Keratinocyte (primary cell): ENCODE data around the gene SEC61G. TPM values are rescaled to one million over a fixed set of nuclear protein-coding genes. Genes with fewer than 3 reads are reported as not detected.

Experiments used
- DNase-seq: peaks from one replicate; pipeline ENCODE4 v3.0.0-alpha.2; 2011; ENCODE audit warnings: low read depth, missing footprints, low spot score
- FAIRE-seq: peaks from 2 replicates; lab custom pipeline; 2011; peaks lifted over from hg19 to GRCh38; lab: Jason Lieb, UNC
- H2AFZ ChIP-seq: 2 replicates; pipeline ENCODE4 v1.6.0; 2012; ENCODE audit warnings: low read length, control low read depth, inconsistent platforms; ENCODE audit not compliant: control insufficient read depth
- H3K27ac ChIP-seq: 2 replicates; pipeline ENCODE4 v1.5.1; 2011; ENCODE audit warnings: low read length; ENCODE audit not compliant: control insufficient read depth, insufficient read depth
- H3K27me3 ChIP-seq: 3 replicates; pipeline ENCODE4 v1.6.0; 2011; ENCODE audit warnings: low read length; ENCODE audit not compliant: control insufficient read depth, insufficient read depth; ENCODE audit errors: extremely low read depth
- H3K36me3 ChIP-seq, 2 experiments: 2 replicates in 1 of 2; 3 replicates in 1 of 2; pipeline ENCODE4 v1.5.1; 2011; ENCODE audit warnings: low read length in 2 of 2, mild to moderate bottlenecking in 1 of 2; ENCODE audit not compliant: control insufficient read depth in 2 of 2, insufficient read depth in 2 of 2; ENCODE audit errors: extremely low read depth in 1 of 2
- H3K4me1 ChIP-seq: 3 replicates; pipeline ENCODE4 v1.5.1; 2011; ENCODE audit warnings: low read length; ENCODE audit not compliant: control insufficient read depth, insufficient read depth; ENCODE audit errors: extremely low read depth
- H3K4me2 ChIP-seq: 3 replicates; pipeline ENCODE4 v1.6.0; 2011; ENCODE audit warnings: low read depth, low read length; ENCODE audit not compliant: control insufficient read depth, insufficient read depth; ENCODE audit errors: extremely low read depth
- H3K4me3 ChIP-seq, 3 experiments: fragments of 200-600 bp in 1 of 3; sonication (generic) in 1 of 3; 2 replicates in 2 of 3; 3 replicates in 1 of 3; pipeline ENCODE4 v1.5.1; 2011 to 2016; ENCODE audit warnings: low read length in 3 of 3, mild to moderate bottlenecking in 3 of 3, control low read depth in 2 of 3, inconsistent platforms in 1 of 3, low read depth in 1 of 3, mixed read lengths in 1 of 3, mixed run types in 1 of 3, moderate library complexity in 1 of 3; ENCODE audit not compliant: control insufficient read depth in 2 of 3, insufficient read depth in 2 of 3; ENCODE audit errors: extremely low read depth in 1 of 3
- H3K79me2 ChIP-seq: 2 replicates; pipeline ENCODE4 v1.6.0; 2012; ENCODE audit warnings: low read length; ENCODE audit not compliant: control insufficient read depth, insufficient read depth
- H3K9ac ChIP-seq: 3 replicates; pipeline ENCODE4 v1.6.0; 2011; ENCODE audit warnings: low read length; ENCODE audit not compliant: control insufficient read depth, insufficient read depth; ENCODE audit errors: extremely low read depth
- H3K9me1 ChIP-seq: 3 replicates; pipeline ENCODE4 v1.6.0; 2011; ENCODE audit warnings: low read length; ENCODE audit not compliant: control insufficient read depth, insufficient read depth; ENCODE audit errors: extremely low read depth
- H3K9me3 ChIP-seq: 2 replicates; pipeline ENCODE4 v1.5.1; 2012; ENCODE audit warnings: low read depth, low read length; ENCODE audit not compliant: control insufficient read depth
- H4K20me1 ChIP-seq: 3 replicates; pipeline ENCODE4 v1.6.0; 2011; ENCODE audit warnings: low read length; ENCODE audit not compliant: control insufficient read depth, insufficient read depth; ENCODE audit errors: extremely low read depth
- EZH2 ChIP-seq: IDR thresholded peaks from one replicate; pipeline ENCODE4 v1.6.1; 2012; ENCODE audit warnings: inconsistent platforms, mild to moderate bottlenecking, low read length, moderate library complexity
- dilution Hi-C: fragments of 300-500 bp; cut with MboI; formaldehyde crosslinking; loops from one replicate; pipeline ENCODE4 v1.7.0; 2020; ENCODE audit warnings: low sequenced_read_pairs; ENCODE audit not compliant: extremely low pct_ligation_motif_present
- polyA plus RNA-seq, 5 experiments: library from polyadenylated mRNA; depleted of rRNA in 3 of 5; stranded (reverse) in 3 of 5; stranded (forward) in 1 of 5; unstranded in 1 of 5; fragments of >200 nt; gene quantifications; 1 replicate in 1 of 5; 2 replicates in 3 of 5; 3 replicates in 1 of 5; pipeline versions ENCODE4 v1.2.1 to v1.2.3, GENCODE V29; 2011 to 2012; ENCODE audit warnings: missing spikeins in 2 of 5, low read depth in 1 of 5, low replicate concordance in 1 of 5
- TF ChIP-seq, protein P1 (sequence below), 3 experiments: IDR thresholded peaks in 1 of 3; conservative IDR thresholded peaks in 1 of 3; optimal IDR thresholded peaks in 1 of 3; 2 replicates in 2 of 3; 3 replicates in 1 of 3; pipeline versions ENCODE3 to v1.5.1; 2011; ENCODE audit warnings: low read length in 3 of 3, mild to moderate bottlenecking in 3 of 3, moderate library complexity in 2 of 3, control low read depth in 1 of 3, inconsistent platforms in 1 of 3; ENCODE audit not compliant: insufficient read depth in 2 of 3; ENCODE audit errors: extremely low read depth in 1 of 3

SEC61G gene
- polyA plus RNA-seq, 1 donor (not counting 4 experiments of a cell fraction or from before 2014, with no cell fraction given): 191 TPM

GRCh38 chr7:54712820-54713219, 46.2 kb downstream of the SEC61G start:
- H3K9me3 ChIP-seq: no peaks in the 10 kb centered on the region
- H3K9me1 ChIP-seq: no peaks in the 10 kb centered on the region
- no peak for DNase-seq
- H3K4me3 ChIP-seq: no peak overlapping the region
- H3K27ac ChIP-seq: no peak overlapping the region
- H3K4me1 ChIP-seq: no peaks in the 10 kb centered on the region
- no peak overlapping the region for H3K9ac ChIP-seq
- no peaks in the 10 kb centered on the region for H3K27me3 ChIP-seq
- H2AFZ ChIP-seq: no peak overlapping the region
- no peak for FAIRE-seq
- dilution Hi-C loops: no loop called here
- TF ChIP-seq, protein P1, sequence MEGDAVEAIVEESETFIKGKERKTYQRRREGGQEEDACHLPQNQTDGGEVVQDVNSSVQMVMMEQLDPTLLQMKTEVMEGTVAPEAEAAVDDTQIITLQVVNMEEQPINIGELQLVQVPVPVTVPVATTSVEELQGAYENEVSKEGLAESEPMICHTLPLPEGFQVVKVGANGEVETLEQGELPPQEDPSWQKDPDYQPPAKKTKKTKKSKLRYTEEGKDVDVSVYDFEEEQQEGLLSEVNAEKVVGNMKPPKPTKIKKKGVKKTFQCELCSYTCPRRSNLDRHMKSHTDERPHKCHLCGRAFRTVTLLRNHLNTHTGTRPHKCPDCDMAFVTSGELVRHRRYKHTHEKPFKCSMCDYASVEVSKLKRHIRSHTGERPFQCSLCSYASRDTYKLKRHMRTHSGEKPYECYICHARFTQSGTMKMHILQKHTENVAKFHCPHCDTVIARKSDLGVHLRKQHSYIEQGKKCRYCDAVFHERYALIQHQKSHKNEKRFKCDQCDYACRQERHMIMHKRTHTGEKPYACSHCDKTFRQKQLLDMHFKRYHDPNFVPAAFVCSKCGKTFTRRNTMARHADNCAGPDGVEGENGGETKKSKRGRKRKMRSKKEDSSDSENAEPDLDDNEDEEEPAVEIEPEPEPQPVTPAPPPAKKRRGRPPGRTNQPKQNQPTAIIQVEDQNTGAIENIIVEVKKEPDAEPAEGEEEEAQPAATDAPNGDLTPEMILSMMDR (optimal IDR thresholded peaks at IDR 0.05 in 1 of 3, IDR thresholded peaks at IDR 0.05 in 1 of 3, conservative IDR thresholded peaks at IDR 0.05 in 1 of 3; ENCODE audit: extremely low read depth in 1 of 3, insufficient read depth in 2 of 3, low read length in 3 of 3): no peak
- TF ChIP-seq EZH2: no peak
- no peaks in the 10 kb centered on the region for H3K36me3 ChIP-seq
- H4K20me1 ChIP-seq: no peaks in the 10 kb centered on the region
- H3K4me2 ChIP-seq: no peak overlapping the region
- no peaks in the 10 kb centered on the region for H3K79me2 ChIP-seq

GRCh38 chr7:54711900-54712595, 47.0 kb downstream of the SEC61G start:
- Histone ChIP-seq H3K27me3 (no peaks in the 10 kb centered on the region), H3K9me3 (no peaks in the 10 kb centered on the region), H3K9me1 (no peaks in the 10 kb centered on the region), H3K9ac (no peak overlapping the region), H3K79me2 (no peaks in the 10 kb centered on the region), H3K4me3 (no peak overlapping the region), H2AFZ (no peak overlapping the region), H3K4me2 (no peak overlapping the region), H3K4me1 (no peaks in the 10 kb centered on the region), H4K20me1 (no peaks in the 10 kb centered on the region), H3K36me3 (no peaks in the 10 kb centered on the region), H3K27ac (no peak overlapping the region)
- dilution Hi-C loops: no loop called here
- FAIRE-seq: no peak
- TF ChIP-seq, protein P1 (optimal IDR thresholded peaks at IDR 0.05 in 1 of 3, IDR thresholded peaks at IDR 0.05 in 1 of 3, conservative IDR thresholded peaks at IDR 0.05 in 1 of 3; ENCODE audit: extremely low read depth in 1 of 3, insufficient read depth in 2 of 3, low read length in 3 of 3): no peak
- no peak for TF ChIP-seq EZH2
- DNase-seq: no peak
